GM18909 (cell line): ENCODE data around the gene ALLC.
"Not testable (repeated sequence)": the region's sequence is repeated elsewhere in the genome, so short reads cannot be mapped to it uniquely, and the experiment has no call there.

ENCODE experiments used
- ATAC-seq: cut with Tn5 transposase; IDR thresholded peaks from one replicate; pipeline ENCODE4 v1.9.1; 2021; ENCODE audit warnings: mild to moderate bottlenecking; ENCODE audit not compliant: unreplicated experiment, poor library complexity

Gene ALLC

DNA sequence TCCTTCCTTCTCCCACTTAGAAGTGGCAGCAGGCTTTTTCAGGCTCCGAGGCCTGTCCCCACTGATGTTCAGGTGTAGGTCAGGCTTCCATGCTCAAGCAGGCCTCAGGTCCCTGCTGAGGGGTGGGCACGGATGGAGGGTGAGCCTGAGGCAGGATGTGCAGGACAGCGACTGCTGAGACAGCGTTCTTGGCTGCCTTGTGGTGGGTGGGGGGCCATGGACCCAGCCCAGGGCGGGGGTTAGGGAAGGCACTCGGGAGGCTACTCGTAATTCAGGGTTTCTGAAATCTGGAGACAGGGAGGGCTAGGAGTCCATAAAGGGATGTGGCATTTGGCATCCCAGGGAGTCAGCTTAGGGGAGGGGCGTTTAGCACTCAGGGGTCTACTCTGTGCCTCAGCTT, 32.8 kb upstream of the ALLC start:
- no peak for ATAC-seq

- no peak for ATAC-seq
These were observed 31.7 kb upstream of the ALLC start for GRCh38 chr2:3626118-3626811.

DNA sequence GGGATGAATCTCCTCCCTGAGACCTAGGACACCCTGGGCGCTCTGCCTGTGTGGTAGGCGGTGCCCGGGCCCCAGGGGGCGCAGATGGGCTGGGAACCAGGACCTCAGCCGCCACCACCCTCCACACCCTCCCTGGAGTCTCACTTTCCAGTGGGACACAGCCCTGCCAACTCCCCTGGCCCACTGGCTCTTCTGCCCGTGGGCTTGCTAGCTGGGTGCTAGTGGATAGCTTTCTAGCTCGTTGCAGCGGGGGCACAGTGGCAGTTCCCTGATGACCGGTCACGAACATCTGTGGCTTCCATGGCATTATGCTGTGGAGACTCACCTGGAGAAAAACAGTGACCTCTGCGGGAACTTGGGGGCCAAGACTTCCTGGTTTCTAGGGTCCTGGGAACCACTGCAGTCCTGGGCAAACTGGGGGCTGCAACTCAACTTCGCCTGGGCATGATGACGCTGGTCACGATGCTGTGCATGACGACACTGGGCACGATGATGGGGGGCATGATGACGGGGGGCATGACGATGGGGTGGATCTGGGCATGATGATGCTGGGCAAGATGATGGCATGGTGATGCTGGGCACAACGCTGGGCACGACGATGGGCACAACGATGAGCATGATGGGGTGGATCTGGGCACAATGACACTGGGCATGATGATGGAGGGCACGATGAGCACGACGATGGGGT, 31.0 kb upstream of the ALLC start:
- ATAC-seq, result no peak

GRCh38 chr2:3627500-3628100, 30.4 kb upstream of the ALLC start:
- no peak for ATAC-seq

DNA sequence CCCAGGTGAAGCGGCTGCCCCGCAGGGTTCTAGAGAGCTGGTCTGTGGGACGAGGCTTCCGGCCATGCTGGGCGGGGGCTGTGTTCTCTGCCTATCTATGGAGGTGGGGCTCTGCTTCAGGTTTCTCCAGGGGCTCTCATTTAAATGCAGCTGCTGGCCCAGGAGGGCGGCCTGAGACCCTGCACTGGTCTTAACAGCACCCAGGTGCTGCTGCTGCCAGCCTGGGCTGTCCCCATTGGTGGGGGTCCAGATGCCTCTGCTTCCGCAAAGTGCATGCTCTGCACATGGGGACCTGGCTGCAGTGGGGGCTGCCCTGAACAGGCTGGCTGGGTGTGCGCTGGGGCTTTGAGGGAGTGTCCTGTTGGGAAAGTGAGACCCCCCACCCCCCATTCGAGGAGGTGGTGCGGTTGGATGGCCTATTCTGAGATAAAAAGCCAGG, 29.7 kb upstream of the ALLC start:
- ATAC-seq, result no peak

DNA sequence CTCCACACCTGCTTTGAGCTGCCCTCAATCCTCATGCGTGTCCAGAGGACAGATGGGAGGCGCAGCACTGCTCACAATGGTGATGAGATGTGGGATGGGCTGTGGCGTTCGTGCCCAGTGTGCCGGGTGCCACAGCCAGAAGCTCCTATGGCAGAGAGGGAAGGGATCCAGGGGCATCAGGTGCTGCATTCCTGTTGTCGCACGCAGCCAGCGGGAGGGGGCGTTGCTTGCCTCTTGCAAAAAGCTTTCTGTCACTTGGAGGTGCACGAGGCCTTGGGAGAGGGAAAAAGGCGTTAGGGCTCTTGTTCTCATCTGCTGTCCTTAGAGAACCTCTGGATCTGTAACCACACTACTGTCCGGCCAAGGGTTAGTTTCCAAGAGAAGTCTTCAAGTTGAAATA, 29.2 kb upstream of the ALLC start:
- ATAC-seq, result no peak

GRCh38 chr2:3630631-3631030, 27.4 kb upstream of the ALLC start:
- ATAC-seq, result no peak

- ATAC-seq, result no peak
These were observed 26.7 kb upstream of the ALLC start for GRCh38 chr2:3631161-3631850.

- no peak for ATAC-seq
These were observed 25.9 kb upstream of the ALLC start for GRCh38 chr2:3631851-3632659.

DNA sequence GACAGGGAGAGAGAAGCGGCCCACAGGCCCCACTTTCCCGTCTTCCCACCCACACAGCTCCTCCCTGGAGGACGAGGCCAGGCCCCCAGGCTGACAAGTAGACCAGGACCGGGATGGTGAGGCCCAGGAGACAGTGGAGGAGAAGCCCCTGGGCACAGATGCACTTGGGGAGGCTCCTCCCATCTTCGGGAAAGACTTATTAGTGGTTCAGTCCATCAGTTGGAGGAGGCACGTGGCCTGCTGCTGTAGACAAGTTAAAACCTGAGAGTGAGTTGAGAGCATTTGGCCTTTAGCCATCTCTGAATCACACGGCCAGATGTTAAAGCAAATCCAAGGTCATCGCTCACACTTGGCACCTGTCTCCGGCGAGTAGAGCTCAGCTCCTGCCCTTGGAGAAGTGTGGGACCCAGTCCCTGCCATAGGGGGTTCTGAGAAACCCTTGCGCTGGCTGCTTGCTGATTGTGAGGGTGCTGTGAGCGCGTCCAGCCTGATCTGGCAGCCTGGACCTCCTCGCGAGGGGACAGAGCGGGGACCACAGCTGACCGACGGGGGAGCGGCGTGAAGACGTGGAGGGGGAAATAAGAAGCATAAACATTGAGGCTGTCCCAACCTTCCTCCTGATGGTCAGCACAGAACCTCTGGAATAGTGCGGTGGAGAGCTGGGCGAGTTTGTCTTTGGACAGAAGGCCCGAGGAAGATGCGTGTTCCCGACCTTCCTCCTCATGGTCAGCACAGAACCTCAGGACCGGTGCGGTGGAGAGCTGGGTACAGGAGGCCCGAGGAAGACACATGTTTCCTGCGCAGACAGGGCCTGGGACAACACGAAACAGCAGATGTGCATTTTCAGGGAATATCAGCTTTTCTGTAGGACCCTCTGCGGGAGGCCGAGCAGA, 24.7 kb upstream of the ALLC start:
- no peak for ATAC-seq

- ATAC-seq, result no peak
These were observed 23.9 kb upstream of the ALLC start for GRCh38 chr2:3633982-3634595.

- no peak for ATAC-seq
These were observed 23.3 kb upstream of the ALLC start for GRCh38 chr2:3634596-3635121.

DNA sequence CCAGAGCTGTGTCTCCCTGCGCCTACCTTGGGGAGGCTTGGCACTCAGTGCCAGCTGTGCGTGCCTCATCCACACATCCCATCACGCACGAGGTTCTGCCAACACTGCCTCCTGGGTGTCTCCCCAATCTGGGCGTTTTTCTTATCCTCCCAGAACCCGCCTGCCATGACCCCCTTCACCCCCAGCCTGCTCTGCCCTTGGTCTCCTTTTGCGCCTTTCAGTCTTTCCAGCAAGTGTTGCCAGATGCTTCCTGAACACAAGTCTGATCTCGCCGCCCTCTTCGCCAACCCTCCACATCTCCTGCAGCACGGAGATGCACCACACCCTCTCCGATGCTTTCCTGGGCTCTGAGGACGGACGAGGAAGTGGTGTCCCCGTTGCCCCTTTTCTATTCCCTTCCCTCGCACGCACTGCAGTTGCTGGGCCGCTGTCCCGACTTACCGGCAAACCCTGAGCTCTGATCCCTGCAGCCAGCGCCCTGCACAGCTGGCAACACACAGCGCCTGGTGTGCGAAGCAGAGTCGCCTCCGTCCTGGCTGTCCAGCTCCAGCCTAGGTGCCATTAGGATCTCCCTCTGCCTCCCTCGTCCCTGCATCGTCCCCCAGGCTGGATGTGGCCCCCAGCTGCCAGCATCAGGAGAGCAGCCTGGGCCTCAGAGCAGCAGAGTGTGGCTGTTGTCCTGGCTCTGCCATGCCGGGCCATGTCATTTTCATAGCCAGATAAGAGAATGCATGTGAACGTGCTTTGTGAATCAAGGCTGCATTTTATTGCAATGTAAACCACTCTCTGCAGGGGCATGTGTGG, 22.6 kb upstream of the ALLC start:
- no peak for ATAC-seq

- not testable (repeated sequence) for ATAC-seq
These were observed 22.0 kb upstream of the ALLC start for GRCh38 chr2:3635975-3636327.

- no peak for ATAC-seq
These were observed 21.3 kb upstream of the ALLC start for GRCh38 chr2:3636586-3637310.

- ATAC-seq, result no peak
These were observed 20.7 kb upstream of the ALLC start for GRCh38 chr2:3637311-3637675.

GRCh38 chr2:3637692-3638455, 20.1 kb upstream of the ALLC start:
- no peak for ATAC-seq
